Fibroblast of skin of right biceps (primary cell): ENCODE results near the gene RNU6-9.

ENCODE experiments used
- DNase-seq: peaks from one replicate; pipeline ENCODE4 v3.0.0-alpha.2; 2013

Gene RNU6-9

DNA sequence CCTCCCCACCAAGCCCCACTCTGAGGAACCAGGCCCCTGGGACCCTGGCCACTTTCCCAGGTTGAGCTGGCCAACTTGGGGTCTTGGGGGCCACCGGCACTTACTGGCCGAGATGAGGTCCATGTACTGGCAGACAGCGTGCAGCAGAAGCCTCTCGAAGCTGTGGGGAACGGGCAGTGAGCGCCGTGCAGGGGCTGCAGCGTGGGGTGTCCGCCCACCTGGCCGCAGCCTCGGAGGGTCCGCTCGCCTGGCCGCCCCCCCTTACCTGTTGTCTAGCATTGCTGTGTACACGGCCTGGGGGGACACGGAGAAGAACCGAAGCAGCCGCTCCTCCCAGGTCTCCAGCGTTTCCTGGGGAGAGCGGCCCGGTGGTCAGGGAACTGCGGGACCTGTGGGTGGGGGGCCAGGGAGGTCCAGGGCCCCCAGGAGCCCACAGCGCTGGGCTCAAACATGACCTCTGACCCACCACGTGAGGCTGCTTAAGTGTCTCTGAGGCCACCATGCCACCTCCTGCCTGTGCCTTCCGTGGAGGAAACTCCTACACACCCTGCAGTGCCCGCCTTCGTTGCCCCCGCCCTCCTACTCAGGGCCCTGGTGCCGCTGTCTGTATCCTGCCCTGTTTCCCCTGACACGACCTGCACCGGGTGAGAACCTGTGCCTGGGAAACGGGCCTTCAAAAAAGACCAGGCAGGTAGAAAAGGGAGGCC is 6.2 kb downstream of the RNU6-9 start:
- no peak for DNase-seq

DNA sequence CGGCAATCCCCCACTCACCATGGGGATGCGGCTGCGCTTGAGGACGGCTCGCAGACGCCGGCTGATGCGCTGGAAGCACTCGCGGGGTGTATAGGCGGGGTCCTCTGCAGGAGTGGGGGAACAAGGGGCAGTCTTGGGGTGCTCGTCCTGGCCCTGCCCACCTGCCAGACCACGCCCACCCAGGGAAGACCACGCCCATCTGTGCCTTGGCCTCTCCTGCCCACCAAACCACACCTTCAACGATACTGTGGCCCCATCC is 6.7 kb downstream of the RNU6-9 start:
- DNase-seq = no peak

DNA sequence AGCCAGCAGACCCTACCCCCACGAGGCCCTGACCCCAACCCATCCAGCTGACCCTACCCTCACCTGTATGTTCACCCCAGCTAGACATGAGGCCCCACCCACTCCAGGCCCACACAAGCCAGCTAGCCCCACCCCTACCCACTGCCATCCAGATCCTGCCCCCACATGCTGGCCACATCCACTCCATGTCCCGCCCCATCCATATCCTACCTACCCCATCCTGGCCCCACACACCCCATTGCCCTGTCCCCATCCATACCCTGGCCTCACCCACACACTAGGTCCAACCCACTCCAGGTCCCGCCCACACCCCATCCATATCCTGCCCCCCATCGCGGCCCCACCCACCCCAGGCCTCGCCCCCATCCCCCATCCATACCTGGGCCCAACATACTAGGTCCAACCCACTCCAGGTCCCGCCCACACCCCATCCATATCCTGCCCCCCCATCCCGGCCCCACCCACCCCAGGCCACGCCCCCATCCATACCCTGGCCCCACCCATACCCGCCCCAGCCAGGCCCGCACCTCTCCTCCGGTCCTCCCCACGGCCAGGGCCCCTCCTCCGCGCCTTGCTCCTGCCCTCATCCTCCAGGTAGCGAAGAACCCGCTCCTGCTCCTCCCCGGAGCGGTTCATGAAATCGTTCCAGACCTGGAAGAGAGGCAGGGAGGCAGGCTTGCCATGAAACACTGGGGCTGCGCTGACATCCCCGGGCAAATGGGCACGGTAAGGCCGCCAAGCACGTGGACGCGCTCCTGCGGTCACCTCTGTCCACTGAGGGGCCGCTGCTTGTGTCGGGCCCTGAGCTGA is 7.2 kb downstream of the RNU6-9 start:
- DNase-seq = no peak

DNA sequence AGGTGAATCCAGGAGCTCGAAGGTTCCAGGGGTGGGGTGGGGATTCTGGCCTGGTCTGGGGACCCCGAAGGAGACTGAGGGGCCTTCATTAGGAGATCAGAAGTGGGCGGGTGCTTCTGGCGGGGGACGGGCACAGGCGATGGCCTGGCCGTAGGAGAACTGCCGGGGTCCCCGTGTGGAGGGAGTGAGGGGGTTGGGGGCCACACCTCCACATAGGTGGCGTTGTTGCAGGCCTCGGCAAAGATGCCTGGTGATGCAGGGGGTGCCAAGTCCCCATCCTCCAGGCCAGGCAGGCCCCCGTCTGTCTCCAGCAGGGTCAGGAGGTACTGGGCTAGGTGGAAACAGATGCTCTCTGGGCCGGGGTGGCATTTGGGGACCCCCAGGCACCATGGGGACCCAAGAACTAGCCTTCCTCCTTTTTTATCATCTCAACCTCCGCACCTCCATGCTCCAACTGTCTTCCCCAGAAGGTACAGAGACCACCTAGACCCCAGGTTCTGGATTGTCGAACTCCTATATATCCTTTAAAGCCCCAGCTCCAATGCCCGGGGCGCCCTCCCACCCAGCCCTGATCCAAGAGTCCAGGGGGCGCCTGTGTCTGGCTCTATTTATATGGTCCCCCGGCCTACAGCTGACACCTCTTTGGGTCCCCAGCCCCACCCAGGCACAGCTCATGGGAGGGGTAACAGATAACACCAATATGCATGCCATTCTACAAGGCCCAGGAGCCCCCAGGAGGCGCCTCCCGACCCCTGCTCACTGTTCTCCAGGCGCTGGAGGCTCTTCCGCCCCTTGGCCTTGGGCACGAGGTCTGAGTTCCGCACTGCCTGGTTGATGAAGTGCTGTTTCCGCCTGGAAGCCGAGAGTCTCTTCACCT is 8.2 kb downstream of the RNU6-9 start:
- DNase-seq = no peak

DNA sequence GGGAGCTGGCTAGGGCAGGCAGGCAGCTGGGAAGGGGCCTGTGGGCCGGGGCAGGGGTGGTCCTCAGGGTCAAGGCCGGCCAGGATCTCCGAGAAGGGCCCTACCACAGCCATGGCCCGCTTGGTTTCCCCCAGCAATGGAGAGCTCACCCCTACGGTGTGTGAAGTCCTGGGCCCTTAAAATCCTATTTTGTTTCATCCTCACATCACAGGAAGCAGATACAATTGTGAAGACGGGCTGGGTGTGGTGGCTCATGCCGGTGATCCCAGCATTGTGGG is 8.7 kb downstream of the RNU6-9 start:
- DNase-seq = no peak

DNA sequence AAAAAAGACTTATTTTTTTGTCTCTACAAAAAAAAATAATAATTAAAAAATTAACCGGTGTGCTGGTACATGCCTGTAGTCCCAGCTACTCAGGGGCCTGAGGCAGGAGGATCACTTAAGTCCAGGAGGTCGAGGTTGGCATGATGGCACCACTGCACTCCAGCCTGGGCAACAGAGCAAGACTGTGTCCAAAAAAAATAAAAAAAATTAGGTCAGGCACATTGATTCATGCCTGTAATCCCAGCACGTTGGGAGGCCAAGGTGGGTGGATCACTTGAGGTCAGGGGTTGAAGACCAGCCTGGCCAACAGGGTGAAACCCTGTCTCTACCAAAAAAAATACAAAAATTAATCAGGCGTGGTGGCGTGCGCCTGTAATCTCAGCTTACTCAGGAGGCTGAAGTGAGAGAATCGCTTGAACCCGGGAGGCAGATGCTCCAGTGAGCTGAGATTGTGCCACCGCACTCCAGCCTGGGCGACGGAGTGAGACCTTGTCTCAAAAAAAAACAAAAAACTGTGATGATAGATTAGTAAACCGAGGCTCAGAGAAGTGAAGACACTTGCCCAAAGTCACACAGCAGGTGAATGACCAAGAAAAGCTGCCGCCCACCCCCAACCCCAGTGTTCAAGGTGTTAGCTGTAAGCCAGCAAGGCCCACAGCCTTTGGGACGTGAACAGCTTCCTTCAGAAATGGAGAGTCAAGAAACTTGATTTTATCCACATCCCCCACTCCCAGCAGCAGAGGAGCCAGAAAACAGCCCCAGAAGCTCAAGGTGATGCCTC is 9.4 kb downstream of the RNU6-9 start:
- no peak for DNase-seq

DNA sequence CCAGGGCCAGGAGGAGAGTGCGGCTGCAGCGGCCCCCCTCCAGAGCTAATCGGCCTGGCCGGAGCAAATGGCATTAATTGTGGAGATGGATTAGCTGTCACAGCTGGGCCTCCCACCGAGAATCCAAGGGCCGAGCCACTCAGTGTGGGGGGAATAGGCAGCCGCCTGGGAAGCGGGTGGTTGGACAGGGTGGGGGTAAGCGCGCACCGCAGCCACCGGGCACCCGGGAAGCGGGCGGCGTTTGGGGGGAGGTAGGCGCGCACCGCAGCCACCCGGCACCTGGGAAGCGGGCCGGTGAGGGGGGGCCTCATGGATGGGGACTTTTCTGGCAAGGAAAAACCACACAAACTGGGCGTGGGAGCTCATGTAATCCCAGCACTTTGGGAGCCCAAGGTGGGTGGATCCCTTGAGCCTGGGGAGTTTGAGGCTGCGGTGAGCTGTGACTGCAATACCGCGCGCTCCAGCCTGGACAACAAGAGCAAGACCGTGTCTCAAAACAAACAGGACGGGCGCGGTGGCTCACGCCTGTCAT is 10.0 kb downstream of the RNU6-9 start:
- no peak for DNase-seq

DNA sequence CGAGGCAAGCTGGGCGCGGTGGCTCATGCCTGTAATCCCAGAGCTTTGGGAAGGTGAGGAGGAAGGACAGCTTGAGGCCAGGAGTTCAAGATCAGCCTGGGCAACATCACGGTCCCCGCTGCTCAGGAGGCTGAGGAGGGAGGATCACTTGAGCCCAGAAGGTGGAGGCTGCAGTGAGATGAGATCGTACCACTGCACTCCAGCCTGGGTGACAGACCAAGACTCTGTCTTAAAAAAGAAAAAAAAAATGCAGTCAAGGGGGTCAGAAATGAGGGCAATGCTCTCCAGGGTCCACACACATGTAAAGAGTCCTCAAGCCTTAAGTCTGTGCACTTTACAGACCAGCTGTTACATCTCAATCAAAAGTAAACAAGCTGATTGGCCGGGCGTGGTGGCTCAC is 11.3 kb downstream of the RNU6-9 start:
- no peak for DNase-seq

DNA sequence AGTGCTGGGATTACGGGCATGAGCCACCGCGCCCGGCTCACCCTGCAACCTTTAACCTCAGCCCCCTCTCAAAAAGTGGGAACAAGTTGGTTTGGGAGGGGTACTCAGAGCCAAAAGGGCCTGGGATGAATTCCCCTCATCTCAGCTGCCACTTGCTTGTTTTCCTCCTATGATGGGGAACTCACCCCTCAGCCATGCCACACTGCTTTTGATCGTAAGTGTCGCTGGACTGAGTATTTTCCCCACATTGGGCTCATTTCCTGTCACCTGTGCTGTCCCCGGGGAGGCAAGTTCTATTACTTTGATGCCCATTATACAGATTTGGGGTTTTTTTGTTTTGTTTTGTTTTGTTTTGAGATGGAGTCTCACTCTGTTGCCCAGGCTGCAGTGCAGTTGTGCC is 13.2 kb downstream of the RNU6-9 start:
- no peak for DNase-seq

DNA sequence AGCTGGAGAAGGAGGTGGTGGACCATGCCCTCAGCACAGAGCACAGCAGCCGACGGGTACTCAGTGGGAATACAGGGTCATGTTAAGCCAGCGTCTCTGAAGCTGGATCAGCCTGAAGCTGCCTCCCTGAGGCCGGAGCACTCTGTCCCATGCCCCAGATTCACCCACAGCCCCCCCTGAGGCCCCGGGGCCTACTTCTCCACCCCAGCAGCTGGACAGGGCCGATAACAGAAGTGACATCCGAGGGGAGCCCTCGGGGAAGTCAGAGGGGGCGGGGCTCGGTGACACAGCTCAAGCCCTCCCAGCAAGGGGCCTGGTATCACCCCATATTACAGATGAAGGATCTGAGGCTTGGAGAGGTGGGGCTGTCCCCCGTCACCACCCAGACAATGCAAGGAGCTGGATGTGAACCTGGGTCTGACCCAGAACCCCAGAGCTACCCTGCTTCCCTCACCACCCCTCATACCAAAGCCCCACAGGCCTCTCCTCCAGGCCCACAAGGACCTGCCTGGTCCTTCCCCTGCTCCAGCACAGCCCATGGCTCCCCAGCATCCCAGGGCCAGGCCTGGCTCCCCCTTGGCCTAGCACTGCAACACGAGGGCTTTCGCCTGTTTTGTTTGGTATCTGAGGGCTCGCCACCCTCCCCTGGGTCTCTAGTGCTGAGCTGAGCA is 14.0 kb downstream of the RNU6-9 start:
- no peak for DNase-seq

DNA sequence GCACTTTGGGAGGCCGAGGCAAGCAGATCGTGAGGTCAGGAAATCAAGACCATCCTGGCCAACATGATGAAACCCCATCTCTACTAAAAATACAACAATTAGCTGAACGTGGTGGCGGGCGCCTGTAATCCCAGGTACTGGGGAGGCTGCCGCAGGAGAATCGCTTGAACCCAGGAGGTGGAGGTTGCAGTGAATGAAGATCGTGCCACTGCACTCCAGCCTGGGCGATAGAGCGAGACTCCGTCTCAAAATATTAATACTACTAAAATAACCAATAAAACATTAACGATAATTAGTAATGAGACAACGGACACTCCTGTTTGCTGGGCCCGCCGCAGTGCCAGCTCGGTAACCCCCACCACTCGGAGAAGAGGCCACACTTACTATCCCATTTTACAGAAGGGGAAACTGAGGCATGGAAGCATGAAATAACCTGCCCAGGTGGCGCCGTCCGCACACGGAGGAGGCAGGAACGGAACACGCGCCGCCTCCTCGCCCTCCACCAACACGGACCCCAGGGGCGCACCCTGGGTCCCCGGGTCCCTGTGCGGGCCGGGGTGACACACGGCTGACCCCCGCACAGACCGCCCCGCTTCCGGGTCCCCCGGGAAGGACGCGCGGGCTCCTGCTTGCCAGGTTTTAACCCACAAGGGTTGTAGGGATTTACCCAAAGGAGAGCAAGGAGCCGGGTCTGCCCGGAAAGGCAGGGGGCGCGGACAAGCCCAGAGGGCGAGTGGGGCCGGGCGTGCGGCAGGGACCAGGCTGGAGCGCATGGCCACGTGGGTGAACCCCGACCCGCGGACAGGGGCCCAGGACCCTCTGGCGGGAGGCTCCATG is 18.1 kb downstream of the RNU6-9 start:
- no peak for DNase-seq

DNA sequence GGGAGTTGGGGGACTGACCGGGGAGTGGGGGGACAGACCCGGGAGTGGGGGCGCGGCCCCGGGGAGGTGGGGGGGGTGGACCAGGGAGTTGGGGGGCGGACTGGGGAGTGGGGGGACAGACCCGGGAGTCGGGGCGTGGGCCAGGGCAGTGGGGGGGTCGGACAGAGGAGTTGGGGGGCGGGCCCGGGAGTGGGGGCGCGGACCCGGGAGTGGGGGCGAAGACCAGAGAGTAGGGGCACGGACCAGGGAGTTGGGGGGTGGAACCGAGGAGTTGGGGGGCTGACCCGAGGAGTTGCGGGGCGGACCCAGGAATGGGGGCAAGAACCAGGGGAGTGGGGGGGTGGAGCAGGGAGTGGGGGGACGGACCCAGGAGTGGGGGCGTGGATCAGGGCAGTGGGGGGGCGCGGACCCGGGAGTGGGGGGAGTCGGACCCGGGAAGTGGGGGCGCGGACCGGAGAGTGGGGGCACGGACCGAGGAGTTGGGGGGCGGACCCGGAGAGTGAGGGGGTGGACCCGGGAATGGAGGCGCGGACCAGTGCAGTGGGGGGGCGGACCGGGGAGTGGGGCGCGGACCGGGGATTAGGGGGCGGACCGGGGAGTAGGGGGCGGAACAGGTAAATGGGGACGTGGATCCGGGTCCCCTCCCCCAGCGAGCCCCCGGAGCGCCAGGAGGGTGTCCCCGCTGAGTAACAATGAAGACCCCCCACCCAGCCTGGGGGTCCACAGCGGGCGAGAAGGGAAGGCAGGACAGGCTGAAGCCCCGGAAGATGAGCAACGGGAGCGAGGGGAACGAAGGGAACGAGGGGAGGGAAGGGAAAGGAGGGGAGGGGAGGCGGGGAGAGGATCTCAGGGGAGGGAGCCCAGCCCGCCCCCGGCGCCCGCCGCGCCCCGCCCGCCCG is 19.1 kb downstream of the RNU6-9 start:
- DNase-seq = no peak

DNA sequence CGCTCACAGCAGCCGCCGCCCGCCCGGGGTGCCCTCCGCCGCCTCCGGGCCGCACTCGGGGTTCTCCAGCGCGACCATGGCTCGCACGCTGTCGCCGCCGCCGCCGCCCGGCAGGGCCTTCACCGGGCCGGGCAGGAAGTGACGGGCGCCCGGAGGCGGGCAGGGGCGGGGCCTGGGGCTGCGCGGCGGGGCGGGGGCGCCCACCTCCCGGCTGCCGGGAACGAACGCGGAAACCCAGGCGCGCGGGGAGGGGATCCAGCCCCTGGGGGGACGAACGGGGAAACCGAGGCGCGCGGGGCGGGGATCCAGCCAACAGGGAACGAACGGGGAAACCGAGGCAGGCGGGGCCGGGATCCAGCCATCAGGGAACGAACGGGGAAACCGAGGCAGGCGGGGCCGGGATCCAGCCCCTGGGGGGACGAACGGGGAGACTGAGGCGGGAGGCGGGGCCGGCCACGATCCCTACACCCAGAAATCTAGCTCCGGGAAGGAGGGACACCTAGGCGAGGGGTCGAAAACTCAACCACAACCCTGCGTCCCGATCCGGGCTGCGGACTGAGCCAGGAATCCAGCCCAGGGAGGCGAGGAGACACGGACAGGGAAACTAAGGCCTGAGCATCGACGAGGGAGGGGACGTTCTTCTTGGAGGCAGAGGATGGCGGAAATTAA is 19.9 kb downstream of the RNU6-9 start, which contains the start of gene R3HDM4:
TSS of gene R3HDM4 (minus strand) at position 140 of the 669 bp plus-strand sequence. CDS start at position 78, 62 bp downstream.
- DNase-seq = peak; percentile 70

DNA sequence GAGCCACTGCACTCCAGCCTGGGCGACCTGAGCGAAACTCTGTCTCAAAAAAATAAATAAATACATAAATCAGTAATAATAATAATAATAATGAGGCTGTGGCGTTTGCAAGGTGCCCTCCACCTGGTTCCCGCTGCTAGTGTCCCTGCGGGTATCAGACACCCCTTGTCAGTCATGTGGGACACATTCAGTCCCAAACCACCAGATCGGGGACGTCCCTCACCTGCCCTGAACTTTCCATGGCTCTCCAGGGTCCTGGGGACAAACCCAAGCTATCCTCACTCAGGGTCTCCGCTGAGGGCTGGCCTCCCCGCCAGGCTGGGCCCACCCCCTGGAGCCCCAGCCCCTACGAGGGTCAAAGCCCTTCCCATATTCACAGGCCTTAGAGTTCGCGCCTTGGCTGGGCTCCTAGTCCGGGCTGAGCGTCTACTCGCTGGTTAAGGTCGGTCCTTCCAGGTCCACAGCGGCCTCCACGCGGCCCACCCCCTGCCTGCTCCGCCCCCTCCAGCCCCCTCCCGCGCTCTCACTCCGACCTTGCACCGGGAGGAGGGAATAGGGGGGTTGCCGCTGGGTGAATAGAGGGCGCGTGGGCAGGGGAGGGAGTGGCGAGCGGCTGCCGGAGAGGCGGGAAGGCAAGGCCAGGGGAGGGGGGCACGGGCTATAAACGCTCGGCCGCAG is 23.5 kb downstream of the RNU6-9 start:
- DNase-seq = no peak

DNA sequence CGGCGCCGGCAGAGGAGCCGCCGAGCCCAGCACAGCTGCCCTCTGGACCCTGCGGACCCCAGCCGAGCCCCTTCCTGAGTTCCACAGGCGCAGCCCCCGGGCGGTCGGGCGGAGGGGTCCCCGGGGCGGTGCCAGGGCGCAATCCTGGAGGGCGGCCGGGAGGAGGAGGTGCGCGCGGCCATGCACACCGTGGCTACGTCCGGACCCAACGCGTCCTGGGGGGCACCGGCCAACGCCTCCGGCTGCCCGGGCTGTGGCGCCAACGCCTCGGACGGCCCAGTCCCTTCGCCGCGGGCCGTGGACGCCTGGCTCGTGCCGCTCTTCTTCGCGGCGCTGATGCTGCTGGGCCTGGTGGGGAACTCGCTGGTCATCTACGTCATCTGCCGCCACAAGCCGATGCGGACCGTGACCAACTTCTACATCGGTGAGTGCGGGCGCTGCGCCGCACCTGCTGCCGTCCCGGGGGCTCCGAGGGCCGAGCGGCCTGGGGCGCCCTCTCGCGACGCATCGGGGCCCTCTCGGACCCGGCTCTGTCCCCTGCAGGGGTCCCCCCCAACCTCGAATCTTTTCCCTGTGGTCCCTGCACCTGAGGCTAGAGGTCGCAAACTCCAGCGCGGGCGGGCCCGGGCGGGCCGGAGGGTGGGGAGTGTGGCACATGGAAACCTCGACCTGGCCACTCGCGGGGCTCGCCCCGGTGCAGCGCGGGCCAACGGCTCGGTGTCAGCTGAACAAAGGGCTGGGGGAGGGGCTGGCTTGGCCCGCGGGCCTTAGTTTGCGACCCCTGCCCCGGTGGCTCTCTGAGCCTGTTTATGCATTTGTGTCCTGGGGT is 24.3 kb downstream of the RNU6-9 start, which contains the start of gene KISS1R:
TSS of gene KISS1R (plus strand) at position 11 of the 829 bp plus-strand sequence. CDS start at position 181, 170 bp downstream.
- DNase-seq = no peak

DNA sequence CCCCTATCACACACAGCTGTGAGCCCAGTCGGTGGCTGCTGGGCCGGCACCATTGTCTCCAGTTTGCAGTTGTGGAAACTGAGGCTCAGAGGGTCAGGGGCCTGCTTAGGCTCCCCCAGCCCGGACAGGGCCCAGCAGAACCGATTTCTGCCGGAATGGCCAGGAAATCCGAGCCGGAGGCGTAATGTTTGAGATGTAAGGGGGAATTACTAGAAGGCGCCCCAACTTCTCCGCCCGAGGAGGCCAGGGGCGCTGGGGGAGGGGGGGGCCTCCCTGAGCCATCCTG is 24.8 kb downstream of the RNU6-9 start:
- no peak for DNase-seq

DNA sequence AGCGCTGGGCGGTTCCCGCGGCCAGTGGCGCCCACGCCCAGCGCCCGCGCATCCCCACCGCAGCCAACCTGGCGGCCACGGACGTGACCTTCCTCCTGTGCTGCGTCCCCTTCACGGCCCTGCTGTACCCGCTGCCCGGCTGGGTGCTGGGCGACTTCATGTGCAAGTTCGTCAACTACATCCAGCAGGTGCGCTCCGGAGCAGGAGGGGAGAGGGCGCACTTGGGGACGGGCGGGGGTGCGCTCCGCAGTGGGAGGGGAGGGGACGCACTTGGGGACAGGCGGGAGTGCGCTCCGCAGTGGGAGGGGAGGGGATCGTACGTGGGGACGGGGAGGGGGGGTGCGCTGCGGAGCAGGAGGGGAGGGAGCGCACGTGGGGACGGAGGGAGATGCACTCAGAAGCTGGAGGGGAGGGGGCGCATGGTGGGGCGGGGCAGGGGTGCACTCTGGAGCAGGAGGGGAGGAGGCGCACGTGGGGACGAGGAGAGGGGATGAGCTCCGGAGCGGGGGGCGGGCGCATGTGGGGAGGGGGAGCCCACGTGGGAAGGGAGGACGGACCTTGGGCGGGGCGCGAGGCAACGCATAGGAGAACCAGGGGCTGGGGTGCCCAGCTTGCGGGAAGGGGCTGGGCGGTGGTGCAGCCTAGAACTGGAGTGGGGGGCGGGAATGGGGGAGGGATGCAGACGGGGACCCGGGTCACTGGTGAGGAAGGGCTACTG is 25.4 kb downstream of the RNU6-9 start:
- DNase-seq = no peak
